PC-3 (cell line): ENCODE data around the gene PPM1D. TPM values are rescaled to one million over a fixed set of nuclear protein-coding genes. Genes with fewer than 3 reads are reported as not detected.
A peak's percentile ranks its signal among the peaks of the same experiment; 100 is the strongest.

Experiments
- ATAC-seq: fragments of 200-7000 bp; cut with Tn5 transposase; 2 replicates; pipeline ENCODE4 v1.9.1; 2020; ENCODE audit warnings: mild to moderate bottlenecking, moderate library complexity
- BruUV-seq: library from RNA; stranded (reverse); fragments of 400-500 nt; replicated peaks from 2 replicates; lab custom pipeline; 2021; lab: Mats Ljungman, UMichigan
- CTCF ChIA-PET: fragments of 300-600 bp; sonication (Branson Sonifier 250); formaldehyde crosslinking; loops from one replicate; lab custom pipeline; 2022; ENCODE audit warnings: antibody characterized with exemption; lab: Charles Lee
- POLR2A ChIA-PET: fragments of 300-600 bp; sonication (Branson Sonifier 250); formaldehyde crosslinking; loops from one replicate; lab custom pipeline; 2022; ENCODE audit warnings: antibody characterized with exemption; ENCODE audit not compliant: unreplicated experiment; lab: Charles Lee
- DNase-seq: peaks from one replicate; pipeline ENCODE4 v3.0.0-alpha.2; 2015
- H2AFZ ChIP-seq: fragments of 300-600 bp; sonication (generic); 2 replicates; pipeline ENCODE4 v1.6.0; 2016; ENCODE audit warnings: antibody characterized with exemption, low read length
- H3F3A ChIP-seq: fragments of 300-600 bp; sonication (generic); one replicate; pipeline ENCODE4 v1.6.0; 2017; ENCODE audit warnings: antibody characterized with exemption, low read length, control low read depth, mild to moderate bottlenecking; ENCODE audit not compliant: unreplicated experiment
- H3K27ac ChIP-seq: fragments of 300-600 bp; sonication (generic); 2 replicates; pipeline ENCODE4 v1.5.1; 2016; ENCODE audit warnings: mild to moderate bottlenecking, low read length
- H3K27me3 ChIP-seq: fragments of 300-600 bp; sonication (generic); 2 replicates; pipeline ENCODE4 v1.6.1; 2016; ENCODE audit warnings: low read length, mixed read lengths
- H3K36me3 ChIP-seq: fragments of 300-600 bp; sonication (generic); 2 replicates; pipeline ENCODE4 v1.6.1; 2016; ENCODE audit warnings: low read depth, mixed run types, low read length, mixed read lengths
- H3K4me1 ChIP-seq: fragments of 300-600 bp; sonication (generic); 2 replicates; pipeline ENCODE4 v1.5.1; 2016; ENCODE audit warnings: low read length; ENCODE audit not compliant: insufficient read depth
- H3K4me2 ChIP-seq: fragments of 300-600 bp; sonication (generic); 2 replicates; pipeline ENCODE4 v1.6.0; 2016; ENCODE audit warnings: low read length
- H3K4me3 ChIP-seq: fragments of 300-600 bp; sonication (generic); 2 replicates; pipeline ENCODE4 v1.5.1; 2016; ENCODE audit warnings: mild to moderate bottlenecking, low read length, mixed read lengths
- H3K79me2 ChIP-seq: fragments of 300-600 bp; sonication (generic); 2 replicates; pipeline ENCODE4 v1.6.1; 2017; ENCODE audit warnings: low read length, mixed read lengths
- H3K9ac ChIP-seq: fragments of 300-600 bp; sonication (generic); 2 replicates; pipeline ENCODE4 v1.6.0; 2016; ENCODE audit warnings: mild to moderate bottlenecking, low read length
- H3K9me2 ChIP-seq: fragments of 300-600 bp; sonication (generic); replicated peaks from 2 replicates; pipeline ENCODE4 v1.6.1; 2016; ENCODE audit warnings: mixed run types, low read length, mixed read lengths
- H3K9me3 ChIP-seq: fragments of 300-600 bp; sonication (generic); 2 replicates; pipeline ENCODE4 v1.6.1; 2016; ENCODE audit warnings: low read length, mixed read lengths
- H4K20me1 ChIP-seq: fragments of 300-600 bp; sonication (generic); 2 replicates; pipeline ENCODE4 v1.6.1; 2016; ENCODE audit warnings: low read length, mixed read lengths
- CTCF ChIP-seq: fragments of 300-600 bp; sonication (generic); conservative IDR thresholded peaks from 2 replicates; pipeline ENCODE4 v1.5.1; 2017; ENCODE audit warnings: antibody characterized with exemption, low read depth, mild to moderate bottlenecking, low read length
- EZH2 ChIP-seq: fragments of 300-600 bp; sonication (generic); IDR thresholded peaks from one replicate; pipeline ENCODE4 v1.6.1; 2017; ENCODE audit warnings: antibody characterized with exemption, mild to moderate bottlenecking, low read length; ENCODE audit not compliant: unreplicated experiment
- EZH2phosphoT487 ChIP-seq: fragments of 300-600 bp; sonication (generic); IDR thresholded peaks from 2 replicates; pipeline ENCODE4 v1.6.1; 2018; ENCODE audit warnings: mild to moderate bottlenecking, antibody characterized with exemption, low read length, borderline replicate concordance
- intact Hi-C: fragments of 100-400 bp; cut with micrococcal nuclease; formaldehyde crosslinking; loops from 2 replicates; pipeline ENCODE4 v1.9.0; 2023
- total RNA-seq: library from RNA; depleted of rRNA; stranded (reverse); fragments of >200 nt; gene quantifications from 2 replicates; pipeline ENCODE4 v1.2.3, GENCODE V29; 2014

PPM1D gene
- total RNA-seq, 1 experiment from 2014 or later, result 8.2 TPM

- no peaks in the 10 kb centered on the region for H3K36me3 ChIP-seq
- no peaks in the 10 kb centered on the region for H3F3A ChIP-seq
- TF ChIP-seq CTCF (no peak), EZH2phosphoT487 (no peak), EZH2 (no peak)
- ATAC-seq (peak; percentile 50), DNase-seq (no peak)
- no peaks in the 10 kb centered on the region for H3K79me2 ChIP-seq
- H3K27ac ChIP-seq, result no peak overlapping the region
- H4K20me1 ChIP-seq, result no peaks in the 10 kb centered on the region
- POLR2A ChIA-PET, result no interaction called here
- H3K9me3 ChIP-seq, result no peaks in the 10 kb centered on the region
- H3K4me2 ChIP-seq, result no peak overlapping the region
- CTCF ChIA-PET, result no interaction called here
- no peak overlapping the region for H3K9ac ChIP-seq
- intact Hi-C loops, result no loop called here
- no peaks in the 10 kb centered on the region for H3K9me2 ChIP-seq
- no peak overlapping the region for H2AFZ ChIP-seq
- no peaks in the 10 kb centered on the region for H3K27me3 ChIP-seq
- BruUV-seq, result no TSS peak
- no peak overlapping the region for H3K4me3 ChIP-seq
- H3K4me1 ChIP-seq, result no peaks in the 10 kb centered on the region
Measured at GRCh38 chr17:60628252-60628889, 28.4 kb downstream of the PPM1D start.

DNA sequence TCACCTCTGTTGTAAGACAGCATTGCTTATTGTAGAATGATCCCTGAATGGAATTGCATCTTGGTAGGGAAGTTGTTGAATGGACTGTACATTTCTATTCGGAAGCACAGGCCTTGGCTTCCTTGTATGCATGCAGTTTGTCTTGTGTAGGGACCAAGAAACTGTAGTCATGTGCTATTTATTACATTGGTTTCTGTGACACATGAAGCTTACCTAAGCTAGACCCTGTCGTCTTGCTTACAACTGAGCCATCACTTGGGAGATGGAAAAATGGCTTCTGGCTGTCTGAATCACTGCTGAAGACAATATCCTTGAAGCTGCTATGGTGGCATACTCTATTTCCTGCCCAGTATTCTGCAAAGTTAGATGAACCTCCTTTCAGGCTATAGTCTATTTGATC lies 29.1 kb downstream of the PPM1D start:
- H3K4me2 ChIP-seq, result no peak overlapping the region
- H3K4me1 ChIP-seq, result no peaks in the 10 kb centered on the region
- intact Hi-C loops, result no loop called here
- H4K20me1 ChIP-seq, result no peaks in the 10 kb centered on the region
- BruUV-seq, result no TSS peak
- no peak for ATAC-seq
- no peak overlapping the region for H3K4me3 ChIP-seq
- no peak overlapping the region for H3K27ac ChIP-seq
- no peaks in the 10 kb centered on the region for H3K9me2 ChIP-seq
- no peaks in the 10 kb centered on the region for H3K27me3 ChIP-seq
- DNase-seq, result no peak
- H3K9ac ChIP-seq, result no peak overlapping the region
- no peaks in the 10 kb centered on the region for H3K36me3 ChIP-seq
- no peaks in the 10 kb centered on the region for H3K79me2 ChIP-seq
- ChIA-PET CTCF (interaction anchor here (0.6 kb wide), 1 partner anchor 23 kb away, joined by 4 read pairs; no protein-coding TSS in a partner anchor), POLR2A (no interaction called here)
- no peak overlapping the region for H2AFZ ChIP-seq
- TF ChIP-seq EZH2phosphoT487, result no peak
- no peak for TF ChIP-seq EZH2
- no peak for TF ChIP-seq CTCF
- no peaks in the 10 kb centered on the region for H3K9me3 ChIP-seq
- H3F3A ChIP-seq, result no peaks in the 10 kb centered on the region

DNA sequence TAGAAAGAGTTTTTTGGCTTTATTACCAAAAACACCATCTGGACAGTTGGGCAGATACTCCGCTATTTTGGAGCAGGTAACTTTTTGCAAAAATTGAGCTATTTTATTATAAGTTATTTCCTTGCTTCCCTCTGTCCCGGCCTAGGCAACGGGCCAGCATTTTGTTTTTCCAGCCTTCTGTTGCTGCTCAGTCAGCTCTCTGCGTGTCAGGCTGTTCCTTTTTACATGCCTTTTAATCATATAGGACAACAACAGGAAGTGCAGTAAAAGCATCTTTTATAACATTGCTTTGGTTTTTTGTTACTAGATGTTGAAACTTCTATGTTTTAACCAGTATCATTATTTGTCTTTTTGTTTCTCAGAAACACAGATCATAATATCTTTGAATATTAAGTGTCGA lies 30.4 kb downstream of the PPM1D start:
- Histone ChIP-seq H3K4me2 (no peak overlapping the region), H3F3A (no peaks in the 10 kb centered on the region), H3K79me2 (no peaks in the 10 kb centered on the region), H3K36me3 (peaks cover under 1% of the 10 kb centered on the region; the same call in 1 of the 2 replicates), H3K4me1 (no peaks in the 10 kb centered on the region), H3K9me3 (no peaks in the 10 kb centered on the region), H3K4me3 (no peak overlapping the region), H4K20me1 (no peaks in the 10 kb centered on the region), H3K27me3 (no peaks in the 10 kb centered on the region), H3K9ac (no peak overlapping the region), H3K27ac (no peak overlapping the region), H2AFZ (no peak overlapping the region), H3K9me2 (no peaks in the 10 kb centered on the region)
- intact Hi-C loops, result loop anchor here (10.0 kb wide), 1 partner anchor 156 kb away; no protein-coding TSS in a partner anchor
- ATAC-seq (peak; percentile 51; the same call in 1 of the 2 replicates), DNase-seq (no peak)
- ChIA-PET POLR2A (no interaction called here), CTCF (interaction anchor here (1.1 kb wide), 1 partner anchor 60 kb away, joined by 6 read pairs; no protein-coding TSS in a partner anchor)
- BruUV-seq, result no TSS peak
- TF ChIP-seq EZH2, result no peak
